HG03064 (cell line): ENCODE results near the gene FRG1.
"Not testable (repeated sequence)": the region's sequence is repeated elsewhere in the genome, so short reads cannot be mapped to it uniquely, and the experiment has no call there.

ENCODE experiments used
- ATAC-seq: cut with Tn5 transposase; IDR thresholded peaks from one replicate; pipeline ENCODE4 v1.9.1; 2021; ENCODE audit warnings: low read depth; ENCODE audit not compliant: unreplicated experiment

FRG1 gene

DNA sequence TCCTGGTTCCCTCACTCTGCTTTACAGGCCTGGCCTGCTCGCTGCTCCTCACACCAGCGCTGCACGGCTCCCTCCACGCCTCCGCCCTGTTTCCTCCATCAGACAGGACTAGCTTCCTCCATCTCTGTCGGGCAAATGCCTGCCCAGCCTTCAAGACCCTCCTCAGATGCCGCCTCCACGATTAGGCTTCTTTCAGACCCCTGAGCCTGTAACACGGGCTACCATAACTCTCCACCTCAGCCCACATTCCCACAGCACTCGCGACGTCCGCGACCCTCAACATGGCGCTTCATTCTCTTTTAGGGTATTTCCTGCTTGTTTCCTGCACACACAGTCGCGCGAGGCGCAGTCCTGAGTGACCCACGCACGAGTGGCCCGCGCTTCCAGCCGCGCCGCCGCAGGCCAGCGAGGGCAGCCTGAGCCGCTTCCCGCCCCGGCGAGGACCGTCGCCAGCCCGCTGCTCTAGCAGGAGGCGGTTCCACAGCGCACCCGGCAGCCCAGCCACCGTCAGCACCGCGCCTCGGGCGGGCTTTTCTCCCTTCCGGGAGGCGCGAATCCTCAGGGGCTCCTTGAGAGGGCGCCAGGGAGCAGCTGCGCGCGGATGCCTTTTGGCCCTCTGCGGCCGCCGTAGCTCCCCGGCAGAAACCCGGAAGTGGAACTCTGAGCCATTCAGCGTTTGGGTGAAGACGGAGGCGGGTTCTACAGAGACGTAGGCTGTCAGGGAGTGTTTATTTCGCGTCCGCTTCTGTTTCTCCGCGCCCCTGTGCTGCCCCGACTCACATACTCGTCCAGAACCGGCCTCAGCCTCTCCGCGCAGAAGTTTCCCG is at the start of gene FRG1:
Gene FRG1, plus strand, starts transcription at position 695 of the 827 bp plus-strand sequence. CDS start 138 bp downstream, outside the sequence.
- ATAC-seq, result peak; percentile 100

DNA sequence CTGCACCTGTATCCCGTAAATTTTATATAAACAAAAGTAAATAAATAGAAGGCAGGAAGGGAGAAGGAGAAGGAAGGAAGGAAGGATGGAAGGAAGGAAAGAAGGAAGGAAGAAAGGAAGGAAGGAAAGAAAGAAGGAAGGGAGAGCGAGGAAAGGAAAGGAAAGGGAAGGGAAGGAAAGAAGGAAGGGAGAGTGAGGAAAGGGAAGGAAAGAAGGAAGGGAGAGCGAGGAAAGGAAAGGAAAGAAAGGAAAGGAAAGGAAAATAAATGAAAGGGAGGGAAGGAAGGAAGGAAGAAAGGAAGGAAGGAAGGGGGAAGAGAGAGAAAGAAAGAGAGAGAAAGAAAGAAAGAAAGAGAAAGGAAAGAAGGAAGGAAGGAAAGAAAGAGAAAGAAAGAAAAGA is 43.0 kb upstream of the FRG1 start:
- ATAC-seq, result no peak

DNA sequence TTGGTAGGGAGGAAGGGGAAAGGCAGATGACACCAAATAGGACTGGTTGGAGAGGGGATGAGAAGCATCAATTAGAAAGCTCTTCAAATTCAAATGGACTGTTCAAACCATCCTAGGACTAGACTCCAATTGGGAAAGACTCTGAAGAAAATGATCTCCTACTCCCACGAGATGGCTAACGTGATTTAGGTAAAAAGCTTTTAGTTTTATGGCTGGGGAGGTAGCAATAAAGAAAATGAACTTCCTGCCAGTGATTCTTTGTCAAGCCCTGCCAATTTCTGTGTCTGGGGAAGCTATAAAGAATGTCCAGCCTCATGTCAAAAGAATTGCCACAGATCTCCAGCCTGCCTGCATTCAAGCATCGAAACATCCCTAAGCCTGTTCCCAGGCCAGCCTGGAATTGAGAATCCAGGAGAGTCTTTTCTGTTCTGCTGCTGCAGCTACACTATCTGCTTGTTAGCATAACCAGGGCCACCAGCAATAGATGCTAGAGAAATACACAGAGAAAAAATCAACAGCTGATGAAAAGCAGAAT is 41.1 kb upstream of the FRG1 start:
- not testable (repeated sequence) for ATAC-seq

DNA sequence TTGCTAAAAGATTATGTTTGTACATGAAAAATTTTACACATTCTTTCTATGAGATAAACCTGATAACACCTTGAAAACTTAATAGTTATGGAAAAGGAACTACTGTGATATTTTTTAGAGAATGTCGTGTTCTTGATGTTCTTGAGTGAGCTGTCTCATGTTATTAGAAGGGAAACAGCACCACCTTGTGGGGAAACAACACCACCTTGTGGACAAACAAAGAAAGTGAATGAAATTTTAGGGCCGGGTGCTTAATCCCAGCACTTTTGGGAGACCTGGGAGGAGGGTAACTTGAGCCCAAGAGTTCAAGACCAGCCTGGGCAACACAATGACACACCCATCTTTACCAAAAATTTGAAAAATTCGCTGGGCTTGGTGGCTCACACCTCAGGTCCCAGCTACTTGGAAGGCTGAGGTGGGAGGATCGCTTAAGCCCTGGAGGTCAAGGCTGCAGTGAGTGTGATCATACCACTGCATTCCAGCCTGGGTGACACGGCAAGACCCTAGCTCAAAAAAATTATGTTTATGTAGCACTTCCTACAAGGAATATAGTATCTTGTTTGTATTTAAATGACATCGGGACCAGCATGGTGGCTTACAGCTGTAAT is 36.1 kb upstream of the FRG1 start:
- not testable (repeated sequence) for ATAC-seq

DNA sequence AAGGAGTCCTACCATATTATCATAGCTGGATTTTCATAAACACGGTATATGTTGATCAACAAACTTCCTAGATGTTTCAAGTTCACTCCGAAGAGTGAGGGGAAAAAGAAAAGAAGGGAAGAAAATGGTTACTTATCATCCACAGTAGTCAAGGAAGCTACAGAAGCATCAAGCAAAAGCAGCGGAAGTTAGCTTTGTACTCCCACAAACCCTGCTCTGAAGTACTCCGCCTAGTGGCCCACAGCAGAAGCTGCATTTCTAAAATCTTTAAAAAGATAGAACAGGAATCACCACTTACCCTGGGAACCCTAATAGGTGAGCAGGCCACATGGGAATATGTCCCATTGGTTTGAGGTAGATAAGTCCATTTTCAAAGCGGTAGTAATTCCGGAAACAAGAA is 28.5 kb upstream of the FRG1 start:
- no peak for ATAC-seq

DNA sequence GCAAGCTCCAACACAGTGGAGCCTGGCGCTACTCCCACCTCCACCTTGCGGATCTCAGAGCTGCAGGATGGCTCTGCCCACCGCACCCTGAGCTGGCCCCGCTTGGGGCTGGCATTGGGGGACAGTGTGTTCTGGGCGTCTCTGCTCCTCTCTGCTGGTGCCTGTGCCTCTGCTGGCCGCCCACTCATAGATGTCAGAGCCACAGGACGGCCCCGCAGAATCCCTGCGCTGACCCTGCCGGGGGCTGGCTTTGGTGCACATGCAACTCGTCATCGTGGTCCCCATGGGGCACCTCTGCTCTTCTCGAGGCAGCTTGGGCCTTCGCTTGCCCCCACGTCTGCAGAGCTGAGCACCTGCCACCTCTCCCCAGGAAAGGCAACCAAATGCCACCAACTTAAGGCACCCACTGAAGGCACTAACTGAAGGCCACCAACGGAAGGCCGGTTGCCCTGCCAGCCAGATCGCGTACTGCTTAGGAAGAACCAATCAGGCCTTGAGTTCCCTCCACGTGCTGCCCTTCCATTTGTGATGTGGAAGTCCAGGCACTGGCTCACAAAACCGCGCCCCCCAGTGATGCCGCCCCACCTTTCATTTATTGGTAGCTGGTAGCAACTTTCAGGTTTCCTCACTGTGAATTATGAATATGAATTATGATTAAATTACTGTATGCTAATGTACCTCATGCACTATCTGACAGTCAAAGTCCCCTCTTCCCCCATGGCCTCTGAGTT is 23.3 kb upstream of the FRG1 start:
- no peak for ATAC-seq

DNA sequence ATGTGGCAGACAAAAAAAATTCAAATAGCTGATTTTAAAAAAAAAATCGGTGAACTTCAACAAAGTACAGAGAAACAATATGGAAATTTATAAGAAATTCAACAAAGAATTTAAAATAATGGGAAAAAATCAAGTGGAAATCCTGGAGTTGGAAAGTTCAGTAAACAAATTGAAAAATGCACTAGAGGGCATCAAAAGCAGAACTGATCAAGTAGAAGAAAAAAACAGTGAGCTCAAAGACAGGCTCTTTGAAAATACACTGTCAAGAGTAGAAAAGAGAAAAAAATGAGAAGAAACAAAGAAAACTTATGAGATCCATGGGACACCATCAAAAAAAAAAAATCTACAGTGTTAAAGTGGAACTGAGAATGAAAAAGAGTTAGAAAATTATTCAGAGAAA is 19.6 kb upstream of the FRG1 start:
- ATAC-seq, result no peak

DNA sequence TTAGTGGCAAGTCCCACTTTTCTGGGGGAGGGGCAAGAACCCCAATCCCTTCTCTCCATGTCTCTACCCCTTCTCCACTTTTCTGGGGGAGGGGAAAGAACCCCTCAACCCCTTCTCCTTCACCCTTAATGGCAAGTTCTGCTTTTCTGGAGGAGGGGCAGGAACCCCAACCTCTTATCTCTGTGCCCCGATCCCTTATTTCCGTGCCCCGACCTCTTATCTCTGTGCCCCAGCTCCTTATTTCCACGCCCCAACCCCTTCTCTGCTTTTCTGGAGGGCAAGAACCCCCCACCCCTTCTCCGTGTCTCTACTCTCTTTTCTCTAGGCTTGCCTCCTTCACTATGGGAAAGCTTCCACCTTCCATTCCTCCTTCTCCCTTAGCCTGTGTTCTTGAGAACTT is 13.9 kb upstream of the FRG1 start:
- not testable (repeated sequence) for ATAC-seq

DNA sequence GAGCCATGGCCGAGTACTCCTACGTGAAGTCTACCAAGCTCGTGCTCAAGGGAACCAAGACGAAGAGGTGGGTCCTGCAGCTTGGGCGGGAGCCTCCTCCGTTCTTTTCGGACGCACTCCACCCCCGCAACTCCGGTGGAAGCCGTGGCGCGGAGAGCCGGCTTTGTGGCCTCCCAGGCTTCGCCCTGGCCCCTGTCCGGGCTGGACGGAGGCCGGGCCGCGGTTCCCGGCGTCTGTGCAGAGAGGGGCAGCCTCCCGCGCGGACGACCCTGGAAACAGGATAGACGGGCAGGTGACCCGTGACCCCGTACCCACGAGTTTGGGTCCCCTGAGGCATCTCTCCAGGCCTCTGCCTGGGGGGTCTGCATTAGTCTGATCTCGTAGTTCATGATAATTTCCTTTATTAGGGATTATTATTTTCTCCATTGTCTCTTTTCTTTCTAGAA is 356 bp downstream of the FRG1 start:
- no peak for ATAC-seq

DNA sequence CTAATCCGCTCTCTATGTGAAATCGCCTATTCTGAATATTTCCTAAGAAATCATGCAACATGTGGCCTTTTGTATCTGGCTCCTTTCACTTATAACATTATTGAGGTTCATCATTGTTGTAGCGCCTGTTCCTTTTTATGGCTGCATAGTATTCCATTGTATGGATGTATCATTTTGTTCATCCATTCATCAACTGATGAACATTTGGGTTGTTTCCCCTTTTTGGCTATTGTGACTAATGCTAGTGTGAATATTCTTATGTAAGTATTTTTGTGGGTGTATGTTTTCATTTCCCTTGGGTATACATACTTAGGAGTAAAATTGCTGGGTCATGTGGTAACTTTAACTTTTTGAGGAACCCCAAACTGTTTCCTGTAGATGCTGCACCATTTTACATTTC is 1.7 kb downstream of the FRG1 start:
- not testable (repeated sequence) for ATAC-seq

DNA sequence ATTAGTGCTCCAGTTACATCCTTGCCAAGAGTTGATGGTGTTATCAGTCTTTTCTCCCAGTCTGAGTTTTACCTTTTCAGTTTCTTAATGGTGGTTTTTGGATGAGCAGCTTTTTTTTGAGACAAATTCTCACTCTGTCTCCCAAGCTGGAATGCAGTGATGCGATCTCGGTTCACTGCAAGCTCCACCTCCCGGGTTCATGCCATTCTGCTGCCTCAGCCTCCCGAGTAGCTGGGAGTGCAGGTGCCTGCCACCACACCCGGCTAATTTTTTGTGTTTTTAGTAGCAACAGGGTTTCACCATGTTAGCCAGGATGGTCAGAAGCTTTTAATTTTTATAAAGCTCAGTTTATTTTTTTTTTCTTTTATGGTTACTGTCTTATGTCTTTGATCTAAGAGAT is 3.4 kb downstream of the FRG1 start:
- ATAC-seq, result not testable (repeated sequence)

DNA sequence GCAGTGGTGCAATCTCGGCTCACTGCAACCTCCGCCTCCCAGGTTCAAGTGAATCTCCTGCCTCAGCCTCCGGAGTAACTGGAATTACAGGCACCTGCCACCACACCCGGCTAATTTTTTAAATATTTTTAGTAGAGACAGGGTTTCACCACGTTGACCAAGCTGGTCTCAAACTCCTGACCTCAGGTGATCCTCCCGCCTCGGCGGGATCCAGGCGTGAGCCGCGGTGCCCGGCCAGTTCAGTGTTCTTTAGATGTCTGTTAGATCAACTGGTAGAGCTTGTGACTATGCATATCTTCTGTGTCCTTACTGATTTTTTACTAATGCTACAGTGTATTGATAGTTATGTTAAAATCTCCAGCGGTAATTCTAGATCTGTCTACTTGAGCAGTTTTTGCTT is 6.2 kb downstream of the FRG1 start:
- not testable (repeated sequence) for ATAC-seq

DNA sequence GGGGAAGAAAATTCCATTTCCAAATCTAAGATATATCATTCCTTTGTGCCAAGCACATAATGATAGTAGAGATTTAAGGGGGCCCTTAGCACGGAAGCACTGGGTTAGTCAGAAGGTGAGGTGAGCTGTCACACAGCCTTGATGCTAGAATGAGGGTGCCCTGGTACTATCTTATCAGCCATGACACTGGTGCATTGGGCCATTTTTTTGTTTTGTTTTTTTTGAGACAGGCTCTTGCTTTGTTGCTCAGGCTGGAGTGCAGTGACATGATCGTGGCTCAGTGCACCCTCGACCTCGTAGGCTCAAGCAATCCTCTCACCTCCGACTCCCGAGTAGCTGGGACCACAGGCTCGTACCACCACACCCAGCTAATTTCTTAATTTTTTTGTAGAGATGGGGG is 7.8 kb downstream of the FRG1 start:
- not testable (repeated sequence) for ATAC-seq

DNA sequence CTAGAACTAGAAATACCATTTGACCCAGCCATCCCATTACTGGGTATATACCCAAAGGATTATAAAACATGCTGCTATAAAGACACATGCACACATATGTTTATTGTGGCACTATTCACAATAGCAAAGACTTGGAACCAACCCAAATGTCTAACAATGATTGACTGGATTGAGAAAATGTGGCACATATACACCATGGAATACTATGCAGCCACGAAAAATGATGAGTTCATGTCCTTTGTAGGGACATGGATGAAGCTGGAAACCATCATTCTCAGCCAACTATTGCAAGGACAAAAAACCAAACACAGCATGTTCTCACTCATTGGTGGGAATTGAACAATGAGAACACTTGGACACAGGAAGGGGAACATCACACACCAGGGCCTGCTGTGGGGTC is 28.6 kb downstream of the FRG1 start:
- ATAC-seq, result not testable (repeated sequence)

DNA sequence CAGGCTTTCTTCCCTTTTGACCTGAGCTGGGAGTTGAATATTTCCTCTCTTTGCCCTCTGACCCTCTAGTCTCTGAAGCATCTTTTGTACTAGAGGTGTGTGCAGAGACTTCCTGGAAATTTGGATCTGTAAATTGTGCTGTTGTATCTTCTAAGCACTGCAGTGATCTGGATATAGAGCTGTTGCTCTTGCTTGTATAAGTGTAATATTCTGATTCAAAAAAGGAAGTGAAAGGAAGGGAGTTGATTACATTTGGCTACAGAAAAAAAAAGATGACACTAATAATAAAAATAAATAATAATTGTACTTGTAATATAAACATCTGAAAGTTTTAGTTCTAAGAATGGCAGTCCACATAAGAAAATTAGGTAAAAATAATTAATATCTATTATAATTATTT is 33.0 kb downstream of the FRG1 start:
- no peak for ATAC-seq

DNA sequence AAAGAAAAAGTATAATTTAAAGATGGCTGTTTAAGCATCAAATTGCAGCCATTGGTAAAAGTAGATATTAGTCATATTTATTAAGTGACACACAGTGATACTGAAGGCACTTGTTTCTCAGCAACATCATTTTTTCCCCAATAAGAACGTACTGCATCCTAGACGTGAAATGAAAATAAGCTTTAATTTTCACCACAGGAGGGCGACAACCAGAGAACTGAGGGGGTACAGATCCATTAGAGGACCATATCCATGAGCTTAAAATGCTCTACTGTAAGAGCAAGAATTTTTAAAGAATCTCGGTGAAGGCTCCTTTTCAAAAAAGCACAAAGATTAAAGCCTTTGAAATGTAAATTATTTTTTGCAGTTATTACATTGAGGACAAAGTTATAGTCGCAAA is 33.4 kb downstream of the FRG1 start:
- ATAC-seq, result no peak

DNA sequence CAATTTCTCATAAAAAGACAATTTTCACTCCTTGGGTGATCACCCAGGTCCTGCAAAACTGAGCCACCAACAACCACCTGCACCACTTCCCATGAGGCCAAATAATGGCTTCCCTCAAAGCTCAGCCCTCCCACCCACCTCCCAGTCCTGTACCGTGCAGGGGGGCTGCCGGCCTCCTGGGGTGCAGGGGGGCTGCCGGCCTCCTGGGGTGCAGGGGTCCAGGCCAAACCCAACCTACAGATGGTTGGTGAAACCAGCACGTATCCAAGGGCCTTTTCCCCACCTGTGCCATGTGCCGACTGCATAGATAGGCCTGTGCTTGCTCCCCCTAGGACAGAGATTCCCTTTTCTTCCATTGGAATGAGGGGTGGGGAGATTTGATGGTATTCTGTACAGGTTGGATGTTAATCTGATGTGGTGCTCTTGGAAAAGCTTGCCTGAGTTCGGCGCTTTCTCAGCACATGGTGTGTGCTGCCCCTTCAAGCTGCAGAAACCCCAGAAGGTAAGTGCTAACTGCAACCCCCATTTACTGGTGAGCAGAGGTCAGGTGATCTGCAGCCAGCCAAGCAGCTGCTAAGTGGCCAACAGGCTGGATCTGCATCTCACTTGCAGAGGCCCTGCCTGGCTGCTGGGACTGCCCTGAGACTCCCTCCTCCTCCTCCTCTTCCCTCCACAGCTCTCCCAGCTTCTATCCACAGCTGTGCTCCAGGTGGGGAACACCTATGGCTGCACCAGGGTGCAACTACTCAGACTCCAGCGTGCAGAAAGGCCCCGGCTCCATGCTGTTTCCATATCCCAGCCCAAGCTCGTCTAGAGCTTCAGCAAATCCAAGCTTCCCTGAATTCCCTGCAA is 38.8 kb downstream of the FRG1 start:
- ATAC-seq, result no peak

DNA sequence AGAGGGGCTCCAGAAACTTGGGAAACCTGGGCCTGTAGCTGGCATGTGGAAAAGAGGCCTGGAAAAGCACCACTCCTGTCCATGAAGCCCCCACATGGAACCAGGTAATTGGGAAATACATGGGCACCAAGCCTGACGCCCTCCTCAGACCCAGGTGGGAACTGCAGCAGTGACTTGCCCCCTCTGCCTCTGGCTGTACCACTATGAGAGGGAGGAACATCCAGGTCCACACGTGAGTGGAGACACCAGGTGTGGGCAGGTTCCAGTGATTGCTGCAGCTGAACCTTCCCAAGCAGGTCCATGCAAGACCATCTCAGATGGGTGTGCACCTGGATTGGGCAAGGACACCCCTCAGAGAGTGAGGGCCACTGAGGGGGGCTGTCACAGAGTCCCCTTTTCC is 39.6 kb downstream of the FRG1 start:
- not testable (repeated sequence) for ATAC-seq

DNA sequence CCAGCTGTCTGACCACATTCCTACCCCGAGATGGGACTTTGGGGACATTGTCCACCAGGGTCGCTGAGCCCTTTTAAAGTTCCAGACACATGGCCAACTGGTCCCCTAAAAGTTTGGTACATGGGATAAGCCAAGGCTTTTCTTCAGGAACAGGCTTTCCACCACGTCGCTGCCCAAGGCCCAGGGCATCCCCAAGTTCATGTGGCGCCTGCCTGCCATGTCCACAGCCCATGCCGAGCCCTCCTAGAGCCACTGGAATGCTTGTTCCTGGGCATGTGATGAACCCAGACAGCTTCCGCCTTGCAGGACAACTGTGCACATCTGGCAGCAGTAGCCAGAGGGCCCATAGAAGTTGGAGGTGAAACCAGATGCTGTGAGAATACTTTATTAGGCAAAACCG is 41.3 kb downstream of the FRG1 start:
- ATAC-seq, result no peak

DNA sequence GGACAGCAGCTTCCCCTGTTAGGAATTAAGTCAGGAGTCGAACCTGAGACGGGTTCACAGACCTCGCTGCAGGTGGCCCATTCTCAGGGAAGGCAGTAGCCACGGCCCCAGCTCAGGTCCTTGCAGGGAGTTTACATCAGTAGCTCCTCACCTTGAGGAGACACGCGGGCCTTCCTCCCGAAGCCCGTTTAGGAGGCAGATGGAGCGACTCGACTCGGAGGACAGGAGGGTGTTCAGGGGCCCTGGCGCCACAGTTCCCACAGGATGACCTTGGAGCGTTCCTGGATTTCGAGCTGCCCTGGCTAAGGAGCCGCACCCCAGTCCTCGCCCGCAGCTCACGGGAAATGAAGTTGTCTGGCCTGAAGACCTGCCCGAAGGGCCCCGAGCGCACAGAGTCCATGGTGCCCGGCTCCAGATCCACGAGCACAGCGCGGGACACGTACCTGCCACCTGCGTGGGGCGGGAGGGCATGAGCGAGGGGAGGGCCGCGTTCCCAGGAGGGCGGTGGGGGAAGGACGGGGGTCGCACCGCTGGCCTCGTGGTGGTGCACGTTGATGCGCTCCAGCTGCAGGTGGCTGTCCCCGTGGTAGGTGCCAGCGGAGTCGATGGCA is 43.3 kb downstream of the FRG1 start:
- ATAC-seq, result not testable (repeated sequence)
